IMR-90 (cell line): ENCODE results near the gene ANXA7. TPM values are rescaled to one million over a fixed set of nuclear protein-coding genes. Genes with fewer than 3 reads are reported as not detected.

Experiments used
- microRNA-seq, 2 experiments: library from miRNA; stranded (forward) in 1 of 2; unstranded in 1 of 2; fragments of 10-50 nt in 1 of 2; fragments of <30 nt in 1 of 2; gene quantifications in 1 of 2; microRNA quantifications in 1 of 2; one replicate each; pipeline versions ENCODE3 to v1.1.0; 2013 to 2020; ENCODE audit not compliant: insufficient read depth in 1 of 2, insufficient read length in 1 of 2, unreplicated experiment in 1 of 2
- polyA plus RNA-seq, 3 experiments: library from polyadenylated mRNA; depleted of rRNA; stranded (reverse); fragments of >200 nt; gene quantifications; 2 replicates each; pipeline ENCODE4 v1.2.3, GENCODE V29; 2012; ENCODE audit warnings: low replicate concordance in 1 of 3
- small RNA-seq, 5 experiments: library from RNA; depleted of rRNA; stranded (forward); fragments of <200 nt; gene quantifications; one replicate each; pipeline ENCODE3, GENCODE V24; 2012
- total RNA-seq: library from RNA; depleted of rRNA; stranded (reverse); fragments of >200 nt; gene quantifications from 2 replicates; pipeline ENCODE4 v1.2.3, GENCODE V29; 2012; rRNA removed

Gene ANXA7
- total and polyA plus RNA-seq, 2 of the 4 experiments (the other 2 are of a cell fraction): 77.4 to 120 TPM

Small RNA genes within 50 kb of the gene (microRNA-seq; reads per million reads assigned to microRNA genes)
- gene RF00019 (ENCODE audit: insufficient read depth, insufficient read length): not detected

Small RNA genes within 50 kb of the gene (small RNA-seq; reads per million reads assigned to genes)
- gene RF00019: 0 reads per million in 5 experiments

Other genes starting within 250 kb of the ANXA7 start
- gene ECD, start 246.1 kb downstream of the ANXA7 start, total RNA-seq: 32.8 and 36.9 TPM in 2 replicates
- gene ECD, start 246.1 kb downstream of the ANXA7 start, polyA plus RNA-seq (2012; rRNA removed): 19.3 and 22.1 TPM in 2 replicates
- gene FAM149B1, start 245.9 kb downstream of the ANXA7 start, total RNA-seq: 22.8 and 28.3 TPM in 2 replicates
- 18.2 and 21.7 TPM in 2 replicates for gene FAM149B1, start 245.9 kb downstream of the ANXA7 start, polyA plus RNA-seq (2012; rRNA removed)
- gene DNAJC9, start 166.8 kb downstream of the ANXA7 start, total RNA-seq: 28.7 and 39.4 TPM in 2 replicates
- gene DNAJC9, start 166.8 kb downstream of the ANXA7 start, polyA plus RNA-seq (2012; rRNA removed): 17.9 and 20.0 TPM in 2 replicates
- 45.3 and 66.1 TPM in 2 replicates for gene MRPS16, start 161.4 kb downstream of the ANXA7 start, total RNA-seq
- gene MRPS16, start 161.4 kb downstream of the ANXA7 start, polyA plus RNA-seq (2012; rRNA removed): 62.4 and 75.5 TPM in 2 replicates
- gene CFAP70, start 55.2 kb downstream of the ANXA7 start, total RNA-seq: 0.18 and 0.28 TPM in 2 replicates
- gene CFAP70, start 55.2 kb downstream of the ANXA7 start, polyA plus RNA-seq (2012; rRNA removed): 0.13 and 0.15 TPM in 2 replicates
- 1.1 TPM in 2 replicates for gene MSS51, start 19.5 kb upstream of the ANXA7 start, total RNA-seq
- 1.3 and 1.8 TPM in 2 replicates for gene MSS51, start 19.5 kb upstream of the ANXA7 start, polyA plus RNA-seq (2012; rRNA removed)
- 22.9 and 40.0 TPM in 2 replicates for gene PPP3CB, start 82.0 kb upstream of the ANXA7 start, total RNA-seq
- 26.4 and 36.4 TPM in 2 replicates for gene PPP3CB, start 82.0 kb upstream of the ANXA7 start, polyA plus RNA-seq (2012; rRNA removed)
- gene USP54, start 177.3 kb upstream of the ANXA7 start, total RNA-seq: 7.9 and 8.9 TPM in 2 replicates
- gene USP54, start 177.3 kb upstream of the ANXA7 start, polyA plus RNA-seq (2012; rRNA removed): 4.0 and 4.5 TPM in 2 replicates
- under 0.01 and 0.18 TPM in 2 replicates for gene MYOZ1, start 227.4 kb upstream of the ANXA7 start, total RNA-seq
- gene MYOZ1, start 227.4 kb upstream of the ANXA7 start, polyA plus RNA-seq (2012; rRNA removed): 0.27 and 0.29 TPM in 2 replicates
- under 0.01 and 0.18 TPM in 2 replicates for gene SYNPO2L, start 242.0 kb upstream of the ANXA7 start, total RNA-seq
- 0.62 and 0.75 TPM in 2 replicates for gene SYNPO2L, start 242.0 kb upstream of the ANXA7 start, polyA plus RNA-seq (2012; rRNA removed)